Medulla oblongata (tissue), 1 donor: ENCODE measurements around the gene ACAP1.
"Not testable (repeated sequence)": the region's sequence is repeated elsewhere in the genome, so short reads cannot be mapped to it uniquely, and the experiment has no call there.

ENCODE experiments used
- DNase-seq: peaks from one replicate; pipeline ENCODE4 v3.0.0-alpha.2; 2015; ENCODE audit errors: extremely low spot score

Gene ACAP1

DNA sequence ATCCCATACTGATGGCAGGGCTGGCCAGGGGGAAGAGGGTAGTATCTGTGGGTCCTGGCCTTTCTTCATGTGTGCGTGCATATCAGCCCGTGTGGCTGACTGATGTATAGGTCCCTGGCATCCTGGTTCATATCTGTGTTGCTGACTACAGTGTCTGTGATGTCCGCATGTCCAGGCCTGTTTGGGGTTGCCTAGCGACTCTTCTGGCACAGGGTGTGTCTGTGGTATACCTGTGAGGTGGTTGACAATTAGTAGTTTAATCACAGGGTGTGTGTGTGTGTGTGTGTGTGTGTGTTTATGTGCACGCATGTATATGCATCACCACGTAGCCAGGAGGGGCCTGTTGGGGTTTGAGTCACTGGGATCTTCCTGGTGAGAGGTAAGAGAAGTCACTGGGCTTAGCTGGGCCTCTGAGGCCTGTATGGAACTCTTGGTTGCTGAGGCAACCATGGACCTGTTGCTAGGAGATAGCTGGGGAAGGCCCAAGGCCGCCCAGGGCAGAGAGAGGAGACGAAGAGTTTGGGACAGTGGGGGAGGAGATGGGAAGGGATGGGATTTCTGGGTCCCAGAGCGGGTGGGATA is 18.0 kb downstream of the ACAP1 start:
- peak; percentile 43 for DNase-seq

DNA sequence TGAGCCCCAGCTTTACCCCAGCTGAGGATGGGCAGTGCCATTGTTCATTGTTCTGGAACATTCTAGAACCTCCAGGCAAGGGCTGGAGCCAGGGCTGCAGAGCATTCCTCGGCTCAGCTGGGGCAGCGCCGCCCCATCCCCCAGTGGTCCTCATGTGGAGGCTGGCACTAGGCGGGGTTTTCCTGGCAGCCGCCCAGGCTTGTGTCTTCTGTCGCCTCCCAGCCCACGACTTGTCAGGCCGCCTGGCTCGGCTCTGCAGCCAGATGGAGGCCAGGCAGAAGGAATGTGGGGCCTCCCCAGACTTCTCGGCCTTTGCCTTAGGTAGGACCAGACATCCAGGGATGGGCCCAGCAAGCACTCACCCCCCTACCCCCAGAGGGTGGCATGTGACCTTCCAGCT is 18.7 kb downstream of the ACAP1 start, which contains the start of gene TMEM95:
TMEM95 (plus strand) TSS at position 104 of the 400 bp plus-strand sequence; CDS start at position 153, 49 bp downstream.
- DNase-seq, result peak; percentile 85

DNA sequence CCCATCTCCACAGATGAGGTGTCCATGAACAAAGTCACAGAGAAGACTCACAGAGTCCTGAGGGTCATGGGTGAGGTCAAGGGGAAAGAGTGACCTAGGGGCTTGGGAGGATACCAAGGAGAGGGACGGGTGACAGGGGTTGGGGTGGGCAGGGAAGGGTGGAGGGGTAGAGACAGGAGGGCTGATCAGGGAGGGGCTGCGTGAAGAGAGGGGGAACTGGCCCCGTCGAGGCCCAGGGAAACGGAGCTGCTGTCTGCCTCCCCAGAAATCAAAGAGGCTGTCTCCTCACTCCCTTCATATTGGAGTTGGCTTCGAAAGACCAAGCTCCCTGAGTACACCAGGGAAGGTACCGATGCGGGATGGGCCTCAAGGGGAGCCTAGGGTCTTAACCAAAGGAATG is 19.2 kb downstream of the ACAP1 start:
- DNase-seq, result no peak

DNA sequence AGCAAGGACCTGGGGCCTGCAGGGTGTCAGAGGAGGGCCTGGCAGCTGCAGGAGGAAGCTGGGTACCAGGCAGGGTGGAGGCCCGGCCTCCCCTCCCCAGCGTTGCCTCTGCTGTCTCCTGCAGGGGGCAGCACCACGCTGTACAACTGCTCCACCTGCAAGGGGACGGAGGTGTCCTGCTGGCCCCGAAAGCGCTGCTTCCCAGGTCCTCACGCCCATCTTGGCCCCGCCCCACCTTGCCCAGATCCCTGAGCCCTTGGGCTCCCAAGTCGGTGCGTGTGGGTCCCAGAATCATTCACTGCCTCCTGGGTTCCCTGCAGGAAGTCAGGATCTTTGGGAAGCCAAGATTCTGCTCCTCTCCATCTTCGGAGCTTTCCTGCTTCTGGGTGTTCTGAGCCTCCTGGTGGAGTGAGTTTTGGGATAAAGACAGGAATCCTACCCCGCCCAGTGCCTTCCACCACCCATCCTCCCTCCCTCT is 19.8 kb downstream of the ACAP1 start:
- DNase-seq, result peak; percentile 74

GRCh38 chr17:7356756-7357155 is 20.4 kb downstream of the ACAP1 start:
- DNase-seq, result no peak

DNA sequence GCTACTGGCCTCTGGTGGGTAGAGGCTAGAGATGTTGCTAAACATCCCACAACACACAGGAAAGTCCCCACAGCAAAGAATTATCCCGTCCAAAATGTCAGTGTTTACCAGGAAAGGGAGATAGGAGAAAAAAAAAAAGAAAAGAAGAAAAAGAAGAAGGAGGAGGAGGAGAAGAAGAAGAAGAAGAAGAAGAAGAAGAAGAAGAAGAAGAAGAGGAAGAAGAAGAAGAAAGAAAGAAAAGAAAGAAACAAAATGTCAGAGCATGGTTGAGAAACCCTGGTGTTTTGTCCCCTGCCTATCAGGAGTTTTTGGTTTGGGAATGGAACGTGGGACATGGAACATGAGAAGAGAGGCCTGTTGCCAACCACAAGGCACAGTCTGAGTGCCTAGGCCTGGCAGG is 21.1 kb downstream of the ACAP1 start:
- no peak for DNase-seq

GRCh38 chr17:7361906-7362305 is 25.6 kb downstream of the ACAP1 start:
- DNase-seq, result no peak

GRCh38 chr17:7363311-7363710 is 27.0 kb downstream of the ACAP1 start:
- no peak for DNase-seq

GRCh38 chr17:7365963-7366362 is 29.6 kb downstream of the ACAP1 start:
- not testable (repeated sequence) for DNase-seq

- no peak for DNase-seq
These were observed 30.8 kb downstream of the ACAP1 start for GRCh38 chr17:7367083-7367482.

DNA sequence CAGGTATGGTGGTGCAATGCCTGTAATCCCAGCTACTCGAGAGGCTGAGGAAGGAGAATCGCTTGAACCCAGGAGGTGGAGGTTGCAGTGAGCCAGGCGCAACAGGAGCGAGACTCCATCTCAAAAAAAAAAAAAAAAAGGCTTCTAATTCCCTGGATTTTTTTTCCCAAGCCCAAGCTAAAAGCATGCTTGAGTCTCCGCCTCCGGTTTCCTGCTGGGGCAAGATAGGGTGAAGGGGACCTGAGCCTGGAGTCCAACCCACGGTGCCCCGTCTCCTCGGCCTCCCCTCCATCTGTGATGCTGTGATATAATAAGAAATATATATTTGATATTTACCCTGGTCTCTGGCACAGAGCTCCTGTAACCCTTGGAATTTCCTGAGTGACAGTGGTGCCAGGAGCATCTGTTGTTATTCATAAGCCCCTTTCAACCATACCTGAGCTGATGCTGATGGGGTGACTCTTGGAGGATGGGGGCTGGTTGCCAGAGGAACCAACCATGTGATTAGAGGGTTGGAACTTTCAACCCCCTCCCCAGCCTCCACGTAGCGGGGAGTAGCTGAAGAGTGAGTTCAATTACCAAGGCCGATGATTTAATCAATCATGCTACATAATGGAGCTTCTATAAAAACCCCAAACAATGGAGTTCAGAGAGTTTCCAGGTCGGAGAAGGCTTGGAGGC is 31.7 kb downstream of the ACAP1 start:
- DNase-seq, result no peak

DNA sequence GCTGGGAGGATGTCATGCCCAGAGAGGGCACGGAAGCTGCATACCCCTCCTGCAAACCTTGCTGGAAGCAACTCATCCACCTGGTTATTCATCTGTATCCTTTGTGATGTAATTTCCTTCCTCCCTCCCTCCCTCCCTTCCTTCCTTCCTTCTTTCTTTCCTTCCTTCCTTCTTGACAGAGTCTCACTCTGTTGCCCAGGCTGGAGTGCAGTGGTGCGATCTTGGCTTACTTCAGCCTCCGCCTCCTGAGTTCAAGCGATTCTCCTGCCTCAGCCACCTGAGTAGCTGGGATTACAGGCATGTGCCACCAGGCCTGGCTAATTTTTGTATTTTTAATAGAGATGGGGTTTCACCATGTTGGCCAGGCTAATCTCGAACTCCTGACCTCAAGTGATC is 32.3 kb downstream of the ACAP1 start:
- DNase-seq, result not testable (repeated sequence)

DNA sequence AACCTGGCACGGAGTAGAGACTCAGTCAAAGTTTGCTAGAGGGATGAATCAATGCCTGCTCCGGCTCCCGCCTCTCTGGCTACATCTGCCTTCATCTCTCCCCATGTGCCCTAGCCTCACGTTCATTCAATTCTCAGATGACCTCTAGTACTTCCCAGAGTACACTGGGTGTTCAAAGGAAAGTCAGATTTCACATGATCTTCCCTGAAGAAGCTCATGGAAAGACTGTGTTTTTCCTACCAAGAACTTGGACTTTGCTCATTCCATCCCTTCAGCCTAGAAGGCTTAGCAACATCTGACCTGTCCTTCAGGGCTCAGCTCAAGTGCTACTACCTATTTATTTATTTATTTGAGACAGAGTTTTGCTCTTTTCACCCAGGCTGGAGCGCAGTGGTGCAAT is 33.5 kb downstream of the ACAP1 start:
- DNase-seq, result no peak

- DNase-seq, result no peak
These were observed 34.5 kb downstream of the ACAP1 start for GRCh38 chr17:7370853-7371252.

GRCh38 chr17:7374353-7374752 is 38.0 kb downstream of the ACAP1 start:
- DNase-seq, result no peak

DNA sequence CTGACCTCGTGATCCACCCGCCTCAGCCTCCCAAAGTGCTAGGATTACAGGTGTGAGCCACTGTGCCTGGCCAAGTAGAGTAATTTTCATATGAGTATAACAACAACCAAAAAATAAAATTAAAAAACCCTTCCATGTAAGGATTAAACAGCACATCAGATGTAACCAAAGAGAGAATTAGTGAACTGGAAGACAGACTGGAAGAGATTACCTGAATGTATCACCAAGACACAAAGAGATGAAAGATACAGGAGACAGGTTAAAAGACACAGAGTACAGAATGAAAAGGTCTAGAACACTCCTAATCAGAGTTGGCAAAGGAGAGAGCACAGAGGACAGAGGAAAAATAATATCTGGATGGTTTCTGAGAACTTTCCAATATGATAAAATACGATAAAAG is 42.8 kb downstream of the ACAP1 start:
- DNase-seq, result no peak

- DNase-seq, result no peak
These were observed 44.0 kb downstream of the ACAP1 start for GRCh38 chr17:7380321-7380720.

GRCh38 chr17:7380855-7381683 is 44.7 kb downstream of the ACAP1 start, which contains the start of gene TNK1:
TSS of gene TNK1 (plus strand) at chr17:7381089. CDS start at chr17:7382927, 1,838 bp downstream.
- no peak for DNase-seq

DNA sequence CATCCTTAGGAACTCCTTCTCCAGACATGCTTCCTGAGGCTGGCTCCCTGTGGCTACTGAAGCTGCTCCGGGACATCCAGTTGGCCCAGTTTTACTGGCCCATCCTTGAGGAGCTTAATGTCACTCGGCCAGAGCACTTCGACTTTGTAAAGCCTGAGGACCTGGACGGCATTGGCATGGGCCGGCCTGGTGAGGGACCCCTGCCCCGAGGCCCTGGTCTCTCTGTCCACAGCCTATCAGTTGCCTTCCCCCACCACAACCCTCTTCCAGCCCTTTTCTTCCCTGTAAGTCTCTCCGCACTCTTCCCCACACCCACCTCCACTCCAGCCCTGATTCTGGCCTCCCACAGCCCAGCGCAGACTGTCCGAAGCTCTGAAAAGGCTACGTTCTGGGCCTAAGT is 46.6 kb downstream of the ACAP1 start:
- DNase-seq, result no peak

- no peak for DNase-seq
These were observed 47.0 kb downstream of the ACAP1 start for GRCh38 chr17:7383371-7383741.

- DNase-seq, result no peak
These were observed 47.6 kb downstream of the ACAP1 start for GRCh38 chr17:7383742-7384488.
